Natural killer cell (primary cell): ENCODE measurements around the gene ILRUN. TPM values are rescaled to one million over a fixed set of nuclear protein-coding genes. Genes with fewer than 3 reads are reported as not detected.
"Not testable (repeated sequence)": the region's sequence is repeated elsewhere in the genome, so short reads cannot be mapped to it uniquely, and the experiment has no call there.

Experiments
- ATAC-seq, 3 donors: fragments of 150-1000 bp in 2 of 3; fragments of 200-7000 bp in 1 of 3; cut with Tn5 transposase; 1 replicate in 1 of 3; 2 replicates in 2 of 3; pipeline ENCODE4 v1.10.0; 2021; ENCODE audit warnings: mild to moderate bottlenecking in 2 of 3, moderate library complexity in 2 of 3
- DNase-seq, 2 donors: peaks; one replicate each; pipeline versions ENCODE4 v3.0.0 to v3.0.0-alpha.2; 2013 to 2021; ENCODE audit warnings: mixed read lengths in 1 of 2
- H3K27ac ChIP-seq: one replicate; pipeline ENCODE4 v1.5.1; 2013; ENCODE audit warnings: mild to moderate bottlenecking, low read length
- H3K27me3 ChIP-seq: one replicate; pipeline ENCODE4 v1.6.1; 2013; ENCODE audit warnings: low read length; ENCODE audit not compliant: control insufficient read depth, insufficient read depth
- H3K36me3 ChIP-seq: one replicate; pipeline ENCODE4 v1.6.1; 2013; ENCODE audit warnings: low read length; ENCODE audit not compliant: control insufficient read depth, insufficient read depth
- H3K4me1 ChIP-seq: one replicate; pipeline ENCODE4 v1.6.1; 2013; ENCODE audit warnings: low read length; ENCODE audit not compliant: control insufficient read depth, insufficient read depth
- H3K4me3 ChIP-seq: one replicate; pipeline ENCODE4 v1.5.1; 2013; ENCODE audit warnings: low read length
- H3K9me3 ChIP-seq: one replicate; pipeline ENCODE4 v1.6.1; 2013; ENCODE audit warnings: low read length; ENCODE audit not compliant: control insufficient read depth, insufficient read depth
- H3K27ac Mint-ChIP-seq, 2 donors: one replicate each; pipeline ENCODE4 v1.8.0; 2022; ENCODE audit warnings: mild to moderate bottlenecking in 2 of 2, mixed read lengths in 2 of 2, moderate library complexity in 1 of 2
- H3K27me3 Mint-ChIP-seq, 2 donors: one replicate each; pipeline ENCODE4 v1.8.0; 2022; ENCODE audit warnings: low read depth in 2 of 2, mixed read lengths in 2 of 2
- H3K36me3 Mint-ChIP-seq: one replicate; pipeline ENCODE4 v1.8.0; 2022; ENCODE audit warnings: mixed read lengths
- H3K4me1 Mint-ChIP-seq, 2 donors: one replicate each; pipeline ENCODE4 v1.8.0; 2022; ENCODE audit warnings: mixed read lengths in 2 of 2
- H3K4me3 Mint-ChIP-seq: one replicate; pipeline ENCODE4 v1.8.0; 2022; ENCODE audit warnings: mild to moderate bottlenecking, moderate library complexity, mixed read lengths
- H3K9me3 Mint-ChIP-seq, 2 donors: one replicate each; pipeline ENCODE4 v1.8.0; 2022; ENCODE audit warnings: mixed read lengths in 2 of 2
- WGBS: methylation state at CpG from one replicate; pipeline ENCODE4 v1.1.7; 2013; ENCODE audit warnings: missing lambda C conversion rate; ENCODE audit not compliant: insufficient coverage; 5-methylcytosine and 5-hydroxymethylcytosine counted together
- intact Hi-C: fragments of 100-400 bp; cut with micrococcal nuclease; formaldehyde crosslinking; loops from one replicate; pipeline ENCODE4 v1.14.2; 2022
- total RNA-seq, 4 donors: library from RNA; stranded (reverse); fragments of 120-200 nt in 1 of 4; gene quantifications; one replicate each; pipeline versions ENCODE4 v1.2.3 to v1.2.4, GENCODE V29; 2013 to 2022
- TF ChIP-seq, protein P1 (sequence below): fragments of 200-600 bp; IDR thresholded peaks from one replicate; pipeline ENCODE4 v1.8.0; 2022; ENCODE audit warnings: antibody characterized with exemption

ILRUN gene
- total RNA-seq, 3 donors from 2014 or later (not counting 1 experiment from before 2014, with no cell fraction given), result 91.2 to 101 (median 92.3) TPM

DNA sequence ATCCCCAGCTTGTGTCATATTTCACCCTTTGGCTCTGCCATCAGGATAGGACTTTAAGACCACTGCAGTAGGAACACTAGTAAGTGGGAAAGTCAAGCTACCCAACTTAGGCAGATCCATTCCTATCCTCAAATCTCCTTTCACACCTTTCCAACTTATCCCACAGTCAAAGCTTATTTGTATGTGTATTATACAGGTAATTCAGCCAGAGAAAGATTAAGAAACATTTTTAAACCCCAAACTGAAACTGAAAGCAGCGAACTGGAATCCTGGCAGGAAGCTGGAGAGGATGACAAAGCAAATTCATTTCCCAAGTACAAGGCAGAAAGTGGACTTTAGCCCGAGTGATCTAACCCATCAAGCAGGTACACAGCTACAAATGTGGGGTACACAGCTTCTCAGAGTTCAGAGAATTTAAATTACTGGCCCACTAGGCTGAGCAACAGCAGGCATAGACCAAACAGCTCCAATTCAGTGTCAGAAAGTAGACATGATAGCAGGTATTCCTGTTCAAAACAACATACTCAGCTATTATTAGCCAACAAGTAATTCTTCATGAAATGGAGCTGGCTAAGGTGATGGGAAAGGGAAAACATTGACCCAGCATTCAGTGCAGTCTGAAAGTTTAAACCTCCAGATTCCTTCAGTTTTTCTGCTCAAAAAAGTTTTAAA, 39.1 kb downstream of the ILRUN start:
- WGBS, result 3% methylated on average over 2 of the region's 2 CpGs
- H3K9me3 Mint-ChIP-seq, result no peaks in the 10 kb centered on the region
- Histone ChIP-seq H3K4me3 (peak overlapping the region; percentile 22), H3K4me1 (peaks cover 17% of the 10 kb centered on the region), H3K27me3 (no peaks in the 10 kb centered on the region), H3K27ac (peak overlapping the region; percentile 72), H3K9me3 (no peaks in the 10 kb centered on the region), H3K36me3 (peaks cover 9% of the 10 kb centered on the region)
- no peaks in the 10 kb centered on the region for H3K27me3 Mint-ChIP-seq
- intact Hi-C loops, result loop anchor here (2.0 kb wide), 2 partner anchors 13 to 39 kb away; partner anchors contain the start of gene ILRUN
- TF ChIP-seq, protein P1, sequence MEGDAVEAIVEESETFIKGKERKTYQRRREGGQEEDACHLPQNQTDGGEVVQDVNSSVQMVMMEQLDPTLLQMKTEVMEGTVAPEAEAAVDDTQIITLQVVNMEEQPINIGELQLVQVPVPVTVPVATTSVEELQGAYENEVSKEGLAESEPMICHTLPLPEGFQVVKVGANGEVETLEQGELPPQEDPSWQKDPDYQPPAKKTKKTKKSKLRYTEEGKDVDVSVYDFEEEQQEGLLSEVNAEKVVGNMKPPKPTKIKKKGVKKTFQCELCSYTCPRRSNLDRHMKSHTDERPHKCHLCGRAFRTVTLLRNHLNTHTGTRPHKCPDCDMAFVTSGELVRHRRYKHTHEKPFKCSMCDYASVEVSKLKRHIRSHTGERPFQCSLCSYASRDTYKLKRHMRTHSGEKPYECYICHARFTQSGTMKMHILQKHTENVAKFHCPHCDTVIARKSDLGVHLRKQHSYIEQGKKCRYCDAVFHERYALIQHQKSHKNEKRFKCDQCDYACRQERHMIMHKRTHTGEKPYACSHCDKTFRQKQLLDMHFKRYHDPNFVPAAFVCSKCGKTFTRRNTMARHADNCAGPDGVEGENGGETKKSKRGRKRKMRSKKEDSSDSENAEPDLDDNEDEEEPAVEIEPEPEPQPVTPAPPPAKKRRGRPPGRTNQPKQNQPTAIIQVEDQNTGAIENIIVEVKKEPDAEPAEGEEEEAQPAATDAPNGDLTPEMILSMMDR, result no peak
- peak overlapping the region; percentile 82 for H3K4me3 Mint-ChIP-seq
- peak overlapping the region; percentile 88 to 91 for H3K27ac Mint-ChIP-seq
- DNase-seq, result peak in 1 of 2 donors; percentile 66
- ATAC-seq, result peak; percentile 24 to 48 (median 48)
- H3K4me1 Mint-ChIP-seq, result peaks cover 39% of the 10 kb centered on the region in 2 donors
- no peaks in the 10 kb centered on the region for H3K36me3 Mint-ChIP-seq

DNA sequence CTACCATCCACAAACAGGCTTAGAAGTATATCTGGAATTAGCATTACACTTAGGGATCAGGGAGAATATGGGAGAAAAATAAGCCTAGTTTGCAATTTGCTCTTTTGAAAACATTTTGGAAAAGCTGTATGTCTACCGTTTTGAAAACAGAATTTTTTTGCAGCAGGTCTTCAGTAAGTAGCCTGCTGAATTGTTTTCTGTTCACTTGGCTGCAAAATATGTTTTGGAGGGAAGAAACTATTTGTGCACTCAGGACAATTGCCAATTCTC, 39.6 kb downstream of the ILRUN start:
- Histone ChIP-seq H3K9me3 (no peaks in the 10 kb centered on the region), H3K4me3 (peak overlapping the region; percentile 22), H3K4me1 (peaks cover 17% of the 10 kb centered on the region), H3K36me3 (peaks cover 12% of the 10 kb centered on the region), H3K27ac (peak overlapping the region; percentile 72), H3K27me3 (no peaks in the 10 kb centered on the region)
- H3K4me1 Mint-ChIP-seq, result peaks cover 39% of the 10 kb centered on the region in 2 donors
- DNase-seq (no peak), ATAC-seq (no peak)
- H3K27ac Mint-ChIP-seq, result peak overlapping the region; percentile 88 to 91
- TF ChIP-seq, protein P1, result no peak
- H3K27me3 Mint-ChIP-seq, result no peaks in the 10 kb centered on the region
- 13% methylated on average over 1 of the region's 1 CpG for WGBS
- no peaks in the 10 kb centered on the region for H3K9me3 Mint-ChIP-seq
- intact Hi-C loops, result loop anchor here (2.0 kb wide), 2 partner anchors 14 to 40 kb away; partner anchors contain the start of gene ILRUN
- H3K36me3 Mint-ChIP-seq, result no peaks in the 10 kb centered on the region
- H3K4me3 Mint-ChIP-seq, result peak overlapping the region; percentile 82

DNA sequence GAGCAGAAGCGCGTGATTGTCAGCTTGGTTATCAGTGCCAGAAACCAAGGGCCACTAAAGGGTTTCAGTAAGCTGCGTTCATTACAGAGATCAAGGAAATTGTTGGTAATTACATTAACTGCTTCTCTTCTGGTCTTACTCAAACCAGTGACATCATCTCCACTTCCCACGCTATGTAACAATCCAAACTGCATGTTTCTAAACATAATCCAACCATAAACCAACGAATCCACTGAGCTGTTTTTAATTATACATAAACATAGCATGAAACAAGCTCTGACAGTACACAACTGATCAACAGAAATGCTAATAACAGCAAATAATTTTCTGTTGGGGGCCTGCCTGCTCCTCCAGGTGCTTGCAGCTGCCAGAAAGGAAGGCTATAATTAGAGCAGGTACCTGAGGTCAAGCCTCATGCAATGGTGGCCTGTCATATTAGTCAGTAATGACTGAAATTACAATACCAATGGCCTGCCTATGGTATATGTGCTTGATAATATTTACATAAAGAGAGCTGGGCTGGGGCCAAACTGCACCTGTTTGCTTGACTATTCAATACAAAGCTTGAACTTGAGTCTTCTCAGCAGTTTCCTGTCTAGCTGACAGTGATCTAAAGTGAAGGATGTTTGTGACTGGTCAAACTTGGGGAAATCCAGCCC, 40.1 kb downstream of the ILRUN start:
- H3K4me3 ChIP-seq, result peak overlapping the region; percentile 22
- intact Hi-C loops, result loop anchor here (2.0 kb wide), 2 partner anchors 14 to 40 kb away; partner anchors contain the start of gene ILRUN

DNA sequence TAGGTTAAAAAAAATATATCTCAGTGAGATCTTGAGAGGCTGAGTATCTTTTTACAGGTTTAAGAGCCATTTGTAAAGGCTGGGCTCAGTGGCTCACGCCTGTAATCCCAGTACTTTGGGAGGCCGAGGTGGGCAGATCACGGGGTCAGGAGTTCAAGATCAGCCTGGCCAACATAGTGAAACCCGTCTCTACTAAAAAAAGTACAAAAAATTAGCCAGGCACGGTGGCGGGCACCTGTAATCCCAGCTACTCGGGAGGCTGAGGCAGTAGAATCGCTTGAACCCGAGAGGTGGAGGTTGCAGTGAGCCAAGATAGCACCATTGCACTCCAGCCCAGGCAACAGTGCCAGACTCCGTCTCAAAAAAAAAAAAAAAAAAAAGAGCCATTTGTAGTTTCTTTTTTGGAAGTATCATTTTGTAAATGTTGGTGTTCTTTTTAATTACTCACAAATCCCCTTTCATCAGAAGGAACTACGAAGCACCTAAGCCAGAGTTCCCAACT, 40.6 kb downstream of the ILRUN start:
- Histone ChIP-seq H3K27ac (peak overlapping the region; percentile 72), H3K4me1 (peaks cover 17% of the 10 kb centered on the region), H3K36me3 (peaks cover 14% of the 10 kb centered on the region)
- ATAC-seq, result peak in 2 of 3 donors; percentile 5 to 28
- not testable (repeated sequence) for H3K9me3 ChIP-seq, H3K27me3 ChIP-seq, H3K36me3 Mint-ChIP-seq, DNase-seq, H3K9me3 Mint-ChIP-seq, H3K27me3 Mint-ChIP-seq, H3K4me3 ChIP-seq
- 82% methylated on average over 10 of the region's 11 CpGs for WGBS
- intact Hi-C loops, result loop anchor here (2.0 kb wide), 2 partner anchors 15 to 41 kb away; partner anchors contain the start of gene ILRUN
- peak overlapping the region; percentile 88 to 91 for H3K27ac Mint-ChIP-seq
- peaks cover 37 to 39% of the 10 kb centered on the region in 2 donors for H3K4me1 Mint-ChIP-seq
- peak overlapping the region; percentile 82 for H3K4me3 Mint-ChIP-seq

More for the DNA sequence above, 40.1 kb downstream of the ILRUN start:
- TF ChIP-seq, protein P1, result no peak
- H3K27ac ChIP-seq, result peak overlapping the region; percentile 72
- H3K4me1 ChIP-seq, result peaks cover 17% of the 10 kb centered on the region
- no peaks in the 10 kb centered on the region for H3K27me3 Mint-ChIP-seq
- H3K9me3 Mint-ChIP-seq, result no peaks in the 10 kb centered on the region
- WGBS, result 49% methylated on average over 5 of the region's 5 CpGs
- peak in 1 of 2 donors; percentile 61 for DNase-seq
- peak overlapping the region; percentile 82 for H3K4me3 Mint-ChIP-seq
- no peaks in the 10 kb centered on the region for H3K9me3 ChIP-seq
- peaks cover 36 to 39% of the 10 kb centered on the region in 2 donors for H3K4me1 Mint-ChIP-seq
- peaks cover 12% of the 10 kb centered on the region for H3K36me3 ChIP-seq
- no peaks in the 10 kb centered on the region for H3K36me3 Mint-ChIP-seq
- peak overlapping the region; percentile 88 to 91 for H3K27ac Mint-ChIP-seq
- ATAC-seq, result peak; percentile 60 to 70 (median 67)
- no peaks in the 10 kb centered on the region for H3K27me3 ChIP-seq
